Spinal cord (tissue), 10 donors: ENCODE measurements around the gene JMJD8. TPM values are rescaled to one million over a fixed set of nuclear protein-coding genes. Genes with fewer than 3 reads are reported as not detected.
A peak's percentile ranks its signal among the peaks of the same experiment; 100 is the strongest.
"Not testable (repeated sequence)": the region's sequence is repeated elsewhere in the genome, so short reads cannot be mapped to it uniquely, and the experiment has no call there.

Experiments
- DNase-seq, 6 donors: peaks; one replicate each; pipeline versions ENCODE4 v3.0.0 to v3.0.0-alpha.2; 2013 to 2015; ENCODE audit warnings: low spot score in 6 of 6, low read depth in 4 of 6
- H3K27ac ChIP-seq: one replicate; pipeline ENCODE4 v1.5.1; 2013; ENCODE audit warnings: low read depth, low read length, control low read depth
- H3K27me3 ChIP-seq: one replicate; pipeline ENCODE4 v1.6.1; 2013; ENCODE audit warnings: low read length; ENCODE audit not compliant: control insufficient read depth, insufficient read depth
- H3K36me3 ChIP-seq: one replicate; pipeline ENCODE4 v1.6.1; 2013; ENCODE audit warnings: low read length; ENCODE audit not compliant: control insufficient read depth, insufficient read depth
- H3K4me1 ChIP-seq: one replicate; pipeline ENCODE4 v1.6.1; 2013; ENCODE audit warnings: low read length; ENCODE audit not compliant: control insufficient read depth, insufficient read depth
- H3K4me3 ChIP-seq: one replicate; pipeline ENCODE4 v1.5.1; 2013; ENCODE audit warnings: low read depth, low read length, control low read depth
- H3K9me3 ChIP-seq: one replicate; pipeline ENCODE4 v1.6.1; 2013; ENCODE audit warnings: low read length; ENCODE audit not compliant: control insufficient read depth, insufficient read depth
- WGBS: methylation state at CpG from one replicate; pipeline ENCODE4 v1.1.5; 2013; ENCODE audit warnings: missing lambda C conversion rate; ENCODE audit not compliant: insufficient coverage; 5-methylcytosine and 5-hydroxymethylcytosine counted together
- polyA plus RNA-seq, 2 donors: library from polyadenylated mRNA; unstranded; fragments of 120-200 nt; gene quantifications; one replicate each; pipeline ENCODE4 v1.2.1, GENCODE V29; 2013; ENCODE audit not compliant: insufficient read length in 2 of 2
- total RNA-seq, 2 donors: library from RNA; depleted of rRNA in 1 of 2; stranded (reverse); fragments of 120-200 nt in 1 of 2; fragments of >200 nt in 1 of 2; gene quantifications; one replicate each; pipeline versions ENCODE4 v1.2.3 to v1.2.4, GENCODE V29; 2013 to 2014
- donor health status: healthy.

Gene JMJD8
- total and polyA plus RNA-seq, 4 donors: 24.3 to 71.9 (median 52.7) TPM

- peak overlapping the region; percentile 96 for H3K27ac ChIP-seq
- H3K36me3 ChIP-seq: peaks cover 34% of the 10 kb centered on the region
- no peaks in the 10 kb centered on the region for H3K9me3 ChIP-seq
- 49% methylated on average over 24 of the region's 29 CpGs for WGBS
- H3K4me3 ChIP-seq: peak overlapping the region; percentile 59
- peaks cover 11% of the 10 kb centered on the region for H3K27me3 ChIP-seq
- DNase-seq: no peak
- peaks cover 72% of the 10 kb centered on the region for H3K4me1 ChIP-seq
Measured at GRCh38 chr16:716768-717325, 32.7 kb upstream of the JMJD8 start.

GRCh38 chr16:716200-716568 is 32.0 kb upstream of the JMJD8 start:
- peaks cover 74% of the 10 kb centered on the region for H3K4me1 ChIP-seq
- peak overlapping the region; percentile 96 for H3K27ac ChIP-seq
- 3% methylated on average over 9 of the region's 12 CpGs for WGBS
- no peaks in the 10 kb centered on the region for H3K9me3 ChIP-seq
- H3K36me3 ChIP-seq: peaks cover 30% of the 10 kb centered on the region
- peak overlapping the region; percentile 59 for H3K4me3 ChIP-seq
- peak in 4 of 6 donors; percentile 69 to 93 (median 82) for DNase-seq
- H3K27me3 ChIP-seq: peaks cover 11% of the 10 kb centered on the region

- no peaks in the 10 kb centered on the region for H3K9me3 ChIP-seq
- peaks cover 11% of the 10 kb centered on the region for H3K27me3 ChIP-seq
- peak overlapping the region; percentile 96 for H3K27ac ChIP-seq
- peaks cover 32% of the 10 kb centered on the region for H3K36me3 ChIP-seq
- peak overlapping the region; percentile 59 for H3K4me3 ChIP-seq
- WGBS: under 1% methylated on average over 73 of the region's 74 CpGs
- peaks cover 78% of the 10 kb centered on the region for H3K4me1 ChIP-seq
- peak in 1 of 6 donors; percentile 66 for DNase-seq
Measured at GRCh38 chr16:715477-716199, 31.5 kb upstream of the JMJD8 start.

GRCh38 chr16:714558-715476 is 30.7 kb upstream of the JMJD8 start, which contains the start of gene METRN:
METRN (plus strand) TSS chr16:715118; CDS start chr16:715290, 172 bp downstream.
- Histone ChIP-seq H3K4me1 (peaks cover 78% of the 10 kb centered on the region), H3K27ac (peak within 1 kb of the TSS; percentile 96), H3K36me3 (peaks cover 35% of the 10 kb centered on the region), H3K4me3 (peak within 1 kb of the TSS; percentile 59), H3K27me3 (peaks cover 11% of the 10 kb centered on the region), H3K9me3 (no peaks in the 10 kb centered on the region)
- peak in 5 of 6 donors; percentile 75 to 97 (median 86) for DNase-seq
- 3% methylated on average over 108 of the region's 108 CpGs for WGBS

DNA sequence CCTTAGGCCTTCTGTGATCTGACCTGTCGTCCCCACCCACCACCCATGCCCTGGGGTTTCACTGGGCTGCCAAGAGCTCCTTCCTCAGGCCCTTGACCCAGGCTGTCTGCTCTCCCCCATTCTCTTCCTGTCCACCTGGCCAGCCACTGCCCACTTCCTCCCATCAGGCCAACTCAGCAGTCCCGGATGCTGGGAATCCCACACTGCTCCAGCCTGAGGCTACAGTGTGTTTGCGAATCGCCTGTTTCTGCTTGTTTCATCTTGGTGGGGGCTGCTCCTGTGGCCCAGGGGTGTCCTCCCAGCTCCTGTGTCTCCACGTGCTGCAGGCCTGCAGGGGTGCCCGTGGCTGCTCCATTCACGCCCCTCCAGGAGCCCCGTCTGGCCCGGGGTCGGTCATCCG is 29.9 kb upstream of the JMJD8 start:
- no peak for DNase-seq
- Histone ChIP-seq H3K9me3 (no peaks in the 10 kb centered on the region), H3K4me3 (peak overlapping the region; percentile 34), H3K36me3 (peaks cover 32% of the 10 kb centered on the region), H3K27ac (peak overlapping the region; percentile 59), H3K4me1 (peaks cover 78% of the 10 kb centered on the region), H3K27me3 (peaks cover 11% of the 10 kb centered on the region)
- WGBS: 64% methylated on average over 11 of the region's 11 CpGs

- Histone ChIP-seq H3K27me3 (peaks cover 15% of the 10 kb centered on the region), H3K4me1 (peaks cover 78% of the 10 kb centered on the region), H3K36me3 (peaks cover 19% of the 10 kb centered on the region)
- not testable (repeated sequence) for H3K9me3 ChIP-seq, DNase-seq, H3K4me3 ChIP-seq, H3K27ac ChIP-seq
- WGBS: 48% methylated on average over 7 of the region's 13 CpGs
Measured at GRCh38 chr16:712740-713250, 28.7 kb upstream of the JMJD8 start.

- 8% methylated on average over 12 of the region's 25 CpGs for WGBS
- H3K9me3 ChIP-seq: no peaks in the 10 kb centered on the region
- peaks cover 8% of the 10 kb centered on the region for H3K36me3 ChIP-seq
- peak in 2 of 6 donors; percentile 82 for DNase-seq
- peaks cover 76% of the 10 kb centered on the region for H3K4me1 ChIP-seq
- no peak overlapping the region for H3K27ac ChIP-seq
- H3K4me3 ChIP-seq: no peak overlapping the region
- H3K27me3 ChIP-seq: peaks cover 18% of the 10 kb centered on the region
Measured at GRCh38 chr16:711548-712320, 27.6 kb upstream of the JMJD8 start.

GRCh38 chr16:711084-711483 is 26.9 kb upstream of the JMJD8 start:
- Histone ChIP-seq H3K27me3 (peaks cover 18% of the 10 kb centered on the region), H3K4me1 (peaks cover 76% of the 10 kb centered on the region), H3K4me3 (no peak overlapping the region), H3K27ac (peak overlapping the region; percentile 90), H3K36me3 (peaks cover 6% of the 10 kb centered on the region), H3K9me3 (no peaks in the 10 kb centered on the region)
- WGBS: 61% methylated on average over 12 of the region's 12 CpGs
- no peak for DNase-seq
